Spleen (tissue), 11 donors: Measurements from ENCODE around the gene PPP1R17. TPM values are rescaled to one million over a fixed set of nuclear protein-coding genes. Genes with fewer than 3 reads are reported as not detected.

Source experiments
- DNase-seq: peaks from one replicate; pipeline ENCODE4 v3.0.0-alpha.2; 2020
- H3K27ac ChIP-seq, 8 donors: fragments of 200-600 bp; sonication (generic) in 7 of 8; 1 replicate in 4 of 8; 2 replicates in 4 of 8; pipeline versions ENCODE4 v1.5.0 to v1.8.0; 2016 to 2021; ENCODE audit warnings: inconsistent platforms in 4 of 8, mild to moderate bottlenecking in 4 of 8, moderate library complexity in 1 of 8
- H3K27me3 ChIP-seq, 7 donors: fragments of 200-600 bp; sonication (generic) in 6 of 7; replicated peaks in 1 of 7; 1 replicate in 4 of 7; 2 replicates in 3 of 7; pipeline versions ENCODE4 v1.5.0 to v1.8.0; 2016 to 2021; ENCODE audit warnings: inconsistent platforms in 3 of 7, mild to moderate bottlenecking in 1 of 7
- H3K36me3 ChIP-seq, 6 donors: fragments of 200-600 bp; sonication (generic) in 5 of 6; 1 replicate in 4 of 6; 2 replicates in 2 of 6; pipeline versions ENCODE4 v1.5.0 to v1.8.0; 2016 to 2021; ENCODE audit warnings: inconsistent platforms in 2 of 6
- H3K4me1 ChIP-seq, 6 donors: fragments of 200-600 bp; sonication (generic) in 5 of 6; 1 replicate in 3 of 6; 2 replicates in 3 of 6; pipeline versions ENCODE4 v1.5.0 to v1.8.0; 2016 to 2021; ENCODE audit warnings: inconsistent platforms in 3 of 6
- H3K4me3 ChIP-seq, 8 donors: fragments of 200-600 bp; sonication (generic) in 7 of 8; 1 replicate in 4 of 8; 2 replicates in 4 of 8; pipeline versions ENCODE4 v1.5.0 to v1.8.0; 2016 to 2021; ENCODE audit warnings: inconsistent platforms in 4 of 8, mild to moderate bottlenecking in 4 of 8, moderate library complexity in 2 of 8
- H3K9me3 ChIP-seq, 8 donors: fragments of 200-600 bp; sonication (generic) in 7 of 8; 1 replicate in 4 of 8; 2 replicates in 4 of 8; pipeline versions ENCODE4 v1.5.0 to v1.8.0; 2016 to 2021; ENCODE audit warnings: inconsistent platforms in 4 of 8
- CTCF ChIP-seq, 11 experiments: fragments of 200-600 bp in 7 of 11; fragments of 450-650 bp in 4 of 11; sonication (generic) in 4 of 11; IDR thresholded peaks in 8 of 11; conservative IDR thresholded peaks in 3 of 11; 1 replicate in 7 of 11; 2 replicates in 4 of 11; pipeline versions ENCODE4 v1.4.0 to v1.8.0; 2016 to 2021; ENCODE audit warnings: antibody characterized with exemption in 11 of 11, inconsistent platforms in 4 of 11, mild to moderate bottlenecking in 1 of 11
- POLR2A ChIP-seq, 3 donors: fragments of 450-650 bp; IDR thresholded peaks; one replicate each; pipeline ENCODE4 v1.5.1; 2017; ENCODE audit warnings: antibody characterized with exemption in 3 of 3, mild to moderate bottlenecking in 1 of 3
- POLR2AphosphoS5 ChIP-seq, 3 donors: sonication (generic); formaldehyde crosslinking; IDR thresholded peaks; one replicate each; pipeline ENCODE4 v1.5.1; 2017; ENCODE audit warnings: antibody characterized with exemption in 3 of 3
- WGBS, 5 donors: extraction: QIAGEN DNeasy Blood & Tissue Kit in 3 of 5; methylation state at CpG; one replicate each; pipeline versions ENCODE4 v1.1.5 to v1.1.7; 2013 to 2018; 5-methylcytosine and 5-hydroxymethylcytosine counted together
- intact Hi-C: fragments of 100-400 bp; cut with DNase I; formaldehyde crosslinking; loops from one replicate; pipeline ENCODE4 v1.15.0; 2023; ENCODE audit warnings: low total_unique reads
- polyA plus RNA-seq, 3 donors: library from polyadenylated mRNA; stranded (reverse); fragments of 200-250 nt; gene quantifications; one replicate each; pipeline ENCODE4 v1.2.1, GENCODE V29; 2013
- total RNA-seq, 7 donors: library from RNA; depleted of rRNA in 3 of 7; stranded (reverse); fragments of >200 nt in 3 of 7; fragmentation: NEBNext Ultra II Directional in 4 of 7; extraction: Animal tissue kit (Norgen Biotek cat#: 25700) in 4 of 7; gene quantifications; one replicate each; pipeline versions ENCODE4 v1.1.0 to v1.2.1, GENCODE V29; 2016 to 2021
- donor health status: healthy with polysubstance abuse.
- donor health status: DM: no; HTN: no; CAD: no; lungs with moderate emphysema.
- donor health status: DM: no; HTN: no; CAD: no.
- donor health status: Bipolar disorder and iron deficiency.
- donor health status: healthy.
- donor health status: DM: no; HTN: no; CAD: no.
- donor health status: DM: yes; HTN: yes; CAD: no.

Gene PPP1R17
- total and polyA plus RNA-seq, 10 donors, result 0.35 to 0.40 TPM; not detected in 8

GRCh38 chr7:31679574-31680305 is 7.3 kb upstream of the PPP1R17 start:
- Histone ChIP-seq H3K27ac (no peak overlapping the region), H3K4me1 (no peaks in the 10 kb centered on the region), H3K4me3 (no peak overlapping the region), H3K36me3 (no peaks in the 10 kb centered on the region), H3K9me3 (no peaks in the 10 kb centered on the region), H3K27me3 (no peaks in the 10 kb centered on the region)
- TF ChIP-seq POLR2A (IDR thresholded peaks at IDR 0.05), result no peak
- no peak for TF ChIP-seq CTCF (IDR thresholded peaks at IDR 0.05 in 8 of 11, conservative IDR thresholded peaks at IDR 0.05 in 3 of 11)
- TF ChIP-seq POLR2AphosphoS5 (IDR thresholded peaks at IDR 0.05), result no peak
- DNase-seq, result no peak
- intact Hi-C loops, result no loop called here
- WGBS, 5 donors, result 91 to 94% (median 92%) methylated on average over 12 of the region's 12 CpGs

GRCh38 chr7:31683445-31684225 is 3.4 kb upstream of the PPP1R17 start:
- TF ChIP-seq CTCF (IDR thresholded peaks at IDR 0.05 in 8 of 11, conservative IDR thresholded peaks at IDR 0.05 in 3 of 11) (no peak), POLR2A (IDR thresholded peaks at IDR 0.05) (no peak), POLR2AphosphoS5 (IDR thresholded peaks at IDR 0.05) (no peak)
- H3K27ac ChIP-seq, result no peak overlapping the region
- intact Hi-C loops, result no loop called here

GRCh38 chr7:31688372-31688771 is 1.4 kb downstream of the PPP1R17 start:
- no peak overlapping the region for H3K4me3 ChIP-seq
- intact Hi-C loops, result no loop called here
- DNase-seq, result no peak
- no peak for TF ChIP-seq POLR2AphosphoS5 (IDR thresholded peaks at IDR 0.05)
- no peak for TF ChIP-seq POLR2A (IDR thresholded peaks at IDR 0.05)
- TF ChIP-seq CTCF (IDR thresholded peaks at IDR 0.05 in 8 of 11, conservative IDR thresholded peaks at IDR 0.05 in 3 of 11), result no peak
- H3K36me3 ChIP-seq, result no peaks in the 10 kb centered on the region
- H3K4me1 ChIP-seq, result peaks cover 0 to 17% (median 6%) of the 10 kb centered on the region in 6 donors
- H3K27ac ChIP-seq, result peak overlapping the region in 2 of 8 donors; percentile 17 to 45
- 21 to 66% (median 43%) methylated on average over 3 of the region's 3 CpGs for WGBS, 5 donors
- no peaks in the 10 kb centered on the region for H3K9me3 ChIP-seq
- H3K27me3 ChIP-seq, result no peaks in the 10 kb centered on the region

More at GRCh38 chr7:31683445-31684225, 3.4 kb upstream of the PPP1R17 start:
- Histone ChIP-seq H3K4me3 (no peak overlapping the region), H3K27me3 (no peaks in the 10 kb centered on the region), H3K9me3 (no peaks in the 10 kb centered on the region), H3K36me3 (no peaks in the 10 kb centered on the region), H3K4me1 (peaks cover 0 to 7% (median under 1%) of the 10 kb centered on the region in 6 donors)
- no peak for DNase-seq
- 55 to 71% (median 65%) methylated on average over 5 of the region's 5 CpGs for WGBS, 5 donors

DNA sequence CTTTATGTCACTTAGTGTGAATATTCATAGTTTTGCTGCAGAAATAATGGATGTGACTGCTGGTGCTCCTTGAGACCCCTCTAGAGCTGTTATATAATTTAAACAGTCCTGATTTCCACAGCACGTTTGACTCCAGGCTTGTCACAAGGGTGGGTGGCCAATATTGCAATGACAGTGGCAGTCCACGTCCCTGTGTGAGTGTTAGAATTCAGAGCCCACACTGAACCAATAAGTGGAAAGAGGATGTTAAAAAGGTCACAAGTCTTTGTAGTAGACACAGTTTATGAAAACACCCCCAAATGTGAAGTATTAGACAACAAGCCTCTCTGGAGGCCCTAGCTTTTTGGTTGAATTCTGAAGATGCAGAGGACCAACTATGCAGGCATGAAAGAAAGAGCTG is 2.0 kb downstream of the PPP1R17 start:
- intact Hi-C loops, result no loop called here
- H3K4me3 ChIP-seq, result no peak overlapping the region
- no peaks in the 10 kb centered on the region for H3K36me3 ChIP-seq
- 31 to 45% (median 40%) methylated on average over 2 of the region's 2 CpGs for WGBS, 5 donors
- H3K4me1 ChIP-seq, result peaks cover 0 to 17% (median 6%) of the 10 kb centered on the region in 6 donors
- no peak for DNase-seq
- TF ChIP-seq CTCF (IDR thresholded peaks at IDR 0.05 in 8 of 11, conservative IDR thresholded peaks at IDR 0.05 in 3 of 11) (no peak), POLR2AphosphoS5 (IDR thresholded peaks at IDR 0.05) (no peak), POLR2A (IDR thresholded peaks at IDR 0.05) (no peak)
- peak overlapping the region in 2 of 8 donors; percentile 16 to 45 for H3K27ac ChIP-seq
- no peaks in the 10 kb centered on the region for H3K9me3 ChIP-seq
- no peaks in the 10 kb centered on the region for H3K27me3 ChIP-seq
